Uterus (tissue), 4 donors: ENCODE results near the gene LYVE1. TPM values are rescaled to one million over a fixed set of nuclear protein-coding genes. Genes with fewer than 3 reads are reported as not detected.

Experiments used
- DNase-seq, 2 donors: peaks; one replicate each; pipeline ENCODE4 v3.0.0-alpha.2; 2019 to 2020
- H3K27ac ChIP-seq, 2 donors: fragments of 200-600 bp; sonication (generic); 1 replicate in 1 of 2; 2 replicates in 1 of 2; pipeline ENCODE4 v1.5.1; 2016 to 2018
- H3K27me3 ChIP-seq, 2 donors: fragments of 200-600 bp; sonication (generic); one replicate each; pipeline ENCODE4 v1.5.1; 2018 to 2019; ENCODE audit warnings: control low read depth in 1 of 2
- H3K36me3 ChIP-seq, 2 donors: fragments of 200-600 bp; sonication (generic); one replicate each; pipeline ENCODE4 v1.5.1; 2019; ENCODE audit warnings: control low read depth in 1 of 2
- H3K4me1 ChIP-seq, 2 donors: fragments of 200-600 bp; sonication (generic); one replicate each; pipeline ENCODE4 v1.5.1; 2018 to 2019; ENCODE audit warnings: control low read depth in 1 of 2
- H3K4me3 ChIP-seq, 2 donors: fragments of 200-600 bp; sonication (generic); 1 replicate in 1 of 2; 2 replicates in 1 of 2; pipeline ENCODE4 v1.5.1; 2018 to 2019; ENCODE audit warnings: mild to moderate bottlenecking in 1 of 2
- H3K9me3 ChIP-seq, 2 donors: fragments of 200-600 bp; sonication (generic); one replicate each; pipeline ENCODE4 v1.5.1; 2019; ENCODE audit warnings: control low read depth in 1 of 2
- CTCF ChIP-seq, 4 experiments: fragments of 200-600 bp in 2 of 4; fragments of 450-650 bp in 2 of 4; sonication (generic) in 2 of 4; IDR thresholded peaks; one replicate each; pipeline ENCODE4 v1.5.1; 2016 to 2019; ENCODE audit warnings: antibody characterized with exemption in 4 of 4, mild to moderate bottlenecking in 2 of 4, moderate library complexity in 1 of 4
- POLR2A ChIP-seq, 2 donors: fragments of 450-650 bp; IDR thresholded peaks; one replicate each; pipeline ENCODE4 v1.6.1; 2016; ENCODE audit warnings: antibody characterized with exemption in 2 of 2, mild to moderate bottlenecking in 1 of 2, moderate library complexity in 1 of 2
- intact Hi-C: fragments of 100-400 bp; cut with DNase I; formaldehyde crosslinking; loops from one replicate; pipeline ENCODE4 v1.15.1; 2023; ENCODE audit warnings: low total_unique reads
- microRNA counts, 2 donors: library from miRNA; unstranded; fragments of <30 nt; microRNA quantifications; one replicate each; lab custom pipeline; 2016 to 2017
- total RNA-seq, 4 donors: library from RNA; depleted of rRNA in 3 of 4; stranded (reverse); fragments of >200 nt in 3 of 4; gene quantifications; one replicate each; pipeline versions ENCODE4 v1.1.0 to v1.2.4, GENCODE V29; 2014 to 2023
- donor health status: DM: yes; HTN: yes; CAD: no.

Gene LYVE1
- total RNA-seq, 4 donors from 2014 or later, result 12.8 to 154 (median 44.0) TPM

DNA sequence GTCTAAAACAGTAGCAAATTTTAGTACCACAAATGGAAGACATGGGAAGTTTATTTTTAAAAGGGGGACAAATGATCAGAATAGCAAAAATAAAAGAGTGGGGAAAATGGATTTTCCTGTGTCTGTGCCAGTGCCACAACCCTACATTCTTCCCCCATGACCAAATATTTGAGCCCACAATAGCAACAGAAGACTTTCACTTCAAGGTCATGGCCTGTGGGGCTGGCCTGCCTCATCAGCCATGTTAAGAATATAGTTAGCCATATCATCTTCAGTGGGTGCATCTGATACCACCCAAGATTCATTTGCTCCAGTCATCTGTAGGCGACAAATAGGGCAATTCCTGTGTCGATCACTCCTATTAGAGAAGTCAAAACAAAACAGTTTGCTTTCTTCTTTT lies 53.8 kb downstream of the LYVE1 start:
- H3K9me3 ChIP-seq, result no peaks in the 10 kb centered on the region
- H3K4me3 ChIP-seq, result no peak overlapping the region
- H3K4me1 ChIP-seq, result no peaks in the 10 kb centered on the region
- no peaks in the 10 kb centered on the region for H3K36me3 ChIP-seq
- H3K27ac ChIP-seq, result no peak overlapping the region
- TF ChIP-seq POLR2A (IDR thresholded peaks at IDR 0.05) (no peak), CTCF (IDR thresholded peaks at IDR 0.05) (no peak)
- intact Hi-C loops, result loop anchor here (10.0 kb wide), 1 partner anchor 220 kb away; no protein-coding TSS in a partner anchor
- no peak for DNase-seq
- H3K27me3 ChIP-seq, result no peaks in the 10 kb centered on the region

DNA sequence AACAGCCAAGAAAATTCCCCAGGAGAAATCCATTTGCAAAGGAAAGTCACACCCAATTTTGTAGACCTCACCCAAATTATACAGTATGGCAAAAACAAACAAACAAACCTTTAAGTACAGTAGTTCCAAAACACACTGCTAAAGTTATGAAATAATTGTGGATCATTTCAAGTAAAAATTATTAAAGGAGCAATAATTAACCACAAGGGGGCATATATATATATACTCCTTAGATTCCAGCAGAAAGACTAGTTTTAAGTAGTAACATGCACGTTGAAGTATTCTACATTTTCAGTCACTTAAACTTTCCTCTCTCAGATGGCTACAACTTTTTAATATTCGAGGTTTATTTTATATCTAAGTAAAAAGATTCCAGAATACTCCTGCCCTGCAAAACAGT lies 54.3 kb downstream of the LYVE1 start:
- H3K27ac ChIP-seq, result no peak overlapping the region
- intact Hi-C loops, result loop anchor here (10.0 kb wide), 1 partner anchor 221 kb away; no protein-coding TSS in a partner anchor

GRCh38 chr11:10511181-10511621 lies 57.3 kb downstream of the LYVE1 start:
- no peak for TF ChIP-seq POLR2A (IDR thresholded peaks at IDR 0.05)
- TF ChIP-seq CTCF (IDR thresholded peaks at IDR 0.05), result no peak
- intact Hi-C loops, result loop anchor here (10.0 kb wide), 1 partner anchor 224 kb away; no protein-coding TSS in a partner anchor
- Histone ChIP-seq H3K36me3 (no peaks in the 10 kb centered on the region), H3K4me3 (no peak overlapping the region), H3K9me3 (no peaks in the 10 kb centered on the region), H3K27me3 (no peaks in the 10 kb centered on the region), H3K27ac (no peak overlapping the region), H3K4me1 (no peaks in the 10 kb centered on the region)
- DNase-seq, result no peak

More for the DNA sequence above, 54.3 kb downstream of the LYVE1 start:
- Histone ChIP-seq H3K4me3 (no peak overlapping the region), H3K36me3 (no peaks in the 10 kb centered on the region), H3K9me3 (no peaks in the 10 kb centered on the region), H3K4me1 (no peaks in the 10 kb centered on the region), H3K27me3 (no peaks in the 10 kb centered on the region)
- TF ChIP-seq CTCF (IDR thresholded peaks at IDR 0.05) (peak; percentile 19 to 40 (median 26)), POLR2A (IDR thresholded peaks at IDR 0.05) (no peak)
- no peak for DNase-seq

MicroRNA genes within 50 kb of the gene (microRNA counts, 767-probe panel; counts per million panel counts)
- microRNA hsa-miR-4485 (lab: Ali Mortazavi, UCI), result 0 counts per million in 2 donors

Other genes starting within 250 kb of the LYVE1 start
- 1 to 10 TPM in 3 of 4 donors, not detected in 1; 1.2 to 6.4 (median 6.1) TPM for gene AMPD3, start 113.4 kb downstream of the LYVE1 start, total RNA-seq
- gene RNF141, start 27.5 kb downstream of the LYVE1 start, total RNA-seq, result 10 to 100 TPM; 19.7 to 49.7 (median 25.2) TPM
- 100 to 1,000 TPM in 2 of 4 donors, 10 to 100 TPM in 2; 21.2 to 240 (median 107) TPM for gene IRAG1, start 125.1 kb upstream of the LYVE1 start, total RNA-seq
- 10 to 100 TPM; 22.0 to 48.6 (median 38.5) TPM for gene CTR9, start 182.6 kb upstream of the LYVE1 start, total RNA-seq
- gene EIF4G2, start 240.3 kb upstream of the LYVE1 start, total RNA-seq, result 100 to 1,000 TPM; 286 to 726 (median 581) TPM